ACHN (cell line): ENCODE results near the gene ELAVL1.

Experiments
- DNase-seq: peaks from one replicate; pipeline ENCODE4 v3.0.0-alpha.2; 2015
- in situ Hi-C: cut with HindIII; loops from 2 replicates; pipeline ENCODE4 v1.10.0; 2017; ENCODE audit warnings: low sequenced_read_pairs, low pct_ligation_motif_present, low pct_unique_long_range_greater_than_20kb

The ELAVL1 gene

DNA sequence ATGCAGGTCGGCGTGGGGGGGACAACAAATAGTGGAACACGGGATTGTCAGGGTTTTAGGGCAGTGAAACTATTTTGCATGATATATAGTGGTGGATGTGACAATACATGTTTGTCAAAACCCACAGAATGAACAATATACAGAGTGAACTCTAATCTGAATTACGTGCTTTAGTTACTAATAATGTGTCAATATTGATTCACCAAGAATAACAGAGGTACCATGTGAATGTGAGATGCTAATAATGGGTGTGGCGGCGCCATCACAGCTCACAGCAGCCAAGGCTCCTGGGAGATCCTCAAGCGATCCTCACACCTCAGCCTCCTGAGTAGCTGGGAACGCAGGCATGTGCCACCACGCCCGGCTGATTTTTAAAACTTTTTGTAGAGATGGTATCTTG, 12.9 kb downstream of the ELAVL1 start:
- DNase-seq = no peak
- in situ Hi-C loops = no loop called here

DNA sequence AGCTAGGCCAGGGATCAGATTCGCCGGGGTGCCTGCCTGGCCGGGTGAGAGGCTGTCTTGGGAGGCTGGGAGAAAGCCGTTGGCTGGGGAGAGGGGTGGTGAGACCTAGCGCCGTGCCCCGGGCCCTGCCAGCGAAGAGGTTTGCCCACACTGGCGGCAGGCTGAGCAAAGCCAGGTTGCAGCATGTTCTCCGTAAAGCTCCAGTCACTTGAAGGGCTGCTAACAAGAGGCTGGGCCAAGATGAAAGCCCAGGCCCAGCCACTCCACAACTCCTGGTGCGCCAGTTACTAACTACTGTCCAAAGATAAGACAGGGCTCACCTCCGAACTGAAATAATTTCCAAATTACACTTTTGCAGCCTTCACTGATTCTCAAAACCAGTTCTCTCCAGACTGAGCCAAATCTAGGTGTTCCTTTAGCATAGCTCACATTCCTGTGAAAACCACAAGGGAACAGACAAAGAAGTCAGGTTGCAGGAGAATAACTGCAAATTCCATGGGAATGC, 16.3 kb downstream of the ELAVL1 start:
- peak; percentile 46 for DNase-seq
- in situ Hi-C loops = no loop called here

DNA sequence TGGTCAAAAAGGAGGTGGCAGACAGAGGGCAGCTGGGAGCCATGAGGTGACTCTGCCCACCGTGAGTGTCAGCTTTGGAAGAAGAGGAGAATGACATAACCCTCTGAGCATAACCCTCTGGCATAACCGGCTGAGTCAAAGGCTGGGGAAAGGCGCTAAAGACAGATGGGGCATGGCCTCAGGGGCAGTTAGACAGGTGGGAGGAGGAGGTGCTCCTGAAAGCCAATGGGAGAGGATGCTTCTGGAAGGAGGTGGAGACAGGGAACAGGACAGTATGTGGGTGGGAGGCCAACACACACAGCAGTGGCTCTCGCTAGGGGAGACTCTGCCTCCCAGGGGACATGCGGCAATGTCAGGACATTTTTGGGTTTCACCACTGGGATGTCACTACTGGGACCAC, 17.1 kb downstream of the ELAVL1 start:
- in situ Hi-C loops = no loop called here
- DNase-seq = no peak

DNA sequence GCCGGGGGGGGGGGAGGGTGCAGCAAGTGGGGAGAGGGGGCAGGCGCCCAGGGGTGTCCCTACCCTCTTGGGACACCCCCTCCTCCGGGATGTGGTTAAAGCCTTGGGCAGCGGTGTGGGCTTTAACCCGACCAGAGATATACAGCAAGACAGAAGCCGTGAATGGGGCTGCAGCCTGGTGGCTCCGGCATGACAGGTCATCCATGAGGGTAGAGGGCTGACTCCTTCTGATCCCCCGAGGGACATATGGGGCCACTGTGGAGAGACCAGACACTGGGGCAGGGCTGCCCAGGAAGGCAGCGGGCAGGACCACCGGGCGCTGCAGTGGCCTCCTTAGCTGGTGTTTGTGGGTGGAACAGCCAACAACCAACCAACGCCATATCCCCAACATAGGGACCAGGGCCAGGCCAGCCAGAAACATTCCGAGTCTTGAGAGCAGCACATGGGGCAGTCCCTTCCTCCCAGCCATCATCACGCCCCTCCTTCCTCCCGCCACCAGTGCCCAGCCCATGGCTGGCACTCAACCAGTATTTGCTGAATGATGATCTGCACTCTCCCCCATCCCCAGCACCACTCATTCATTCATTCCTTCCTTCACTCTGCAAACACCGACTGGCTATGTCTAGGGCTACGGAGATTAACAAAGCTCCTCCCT, 18.2 kb downstream of the ELAVL1 start:
- no peak for DNase-seq
- in situ Hi-C loops = no loop called here

DNA sequence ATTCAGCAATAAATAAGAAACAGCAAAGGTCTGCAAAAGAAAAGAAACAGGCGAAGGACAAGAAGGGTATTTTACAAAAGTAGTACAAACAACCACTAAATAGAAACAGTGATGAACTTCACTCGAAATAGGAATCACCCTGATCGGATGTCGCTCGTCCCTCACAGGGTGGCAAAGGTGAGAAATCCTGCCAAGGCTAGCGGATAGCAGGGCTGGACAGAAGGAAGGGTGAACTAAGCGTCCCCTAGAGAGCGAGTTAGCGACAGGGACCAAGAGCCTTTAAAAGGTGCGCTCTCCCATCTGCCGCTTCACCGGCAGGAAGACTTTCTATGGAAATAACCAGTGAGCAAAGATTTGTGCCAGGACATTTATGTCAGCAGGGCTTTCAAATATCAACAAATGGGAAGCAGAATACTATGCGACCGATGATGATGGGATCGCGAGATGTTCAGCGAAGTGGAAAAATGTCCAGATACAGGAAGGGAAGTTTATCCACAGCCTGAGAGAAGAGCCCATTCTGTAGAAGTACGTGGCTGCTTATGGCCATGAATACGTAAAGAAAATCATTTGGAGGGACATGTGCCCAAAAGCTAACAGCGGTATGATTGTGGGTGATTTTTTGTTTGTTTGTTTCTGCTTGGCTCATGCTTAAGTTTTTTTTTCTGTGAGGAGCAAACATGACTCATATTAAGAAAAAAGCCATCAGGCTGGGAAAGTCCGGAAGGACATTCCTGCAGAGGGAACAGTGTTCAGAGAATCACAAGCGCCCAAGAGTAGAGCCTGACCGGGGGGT, 18.9 kb downstream of the ELAVL1 start:
- DNase-seq = peak; percentile 65
- in situ Hi-C loops = no loop called here

DNA sequence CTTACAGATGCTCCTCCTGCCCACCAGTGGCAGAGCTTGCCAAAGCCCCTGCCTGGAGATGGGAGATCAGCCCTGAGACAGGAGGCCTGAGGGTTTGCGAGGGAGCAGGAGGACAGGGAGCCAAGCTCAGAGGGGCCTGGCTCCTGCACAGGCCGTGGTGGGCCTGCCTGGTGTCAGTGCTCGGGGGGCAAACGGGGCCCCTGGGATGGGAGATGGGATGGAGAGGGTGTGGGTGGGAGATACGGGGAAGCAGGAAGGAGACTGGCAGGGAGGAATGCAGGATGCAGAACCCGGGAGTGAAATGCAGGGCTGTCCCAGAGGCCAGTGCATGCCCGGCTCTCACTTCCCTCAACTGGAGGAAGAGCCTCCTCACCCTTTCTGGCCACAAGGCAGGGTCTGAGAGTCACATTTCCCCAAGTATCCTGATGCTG, 19.9 kb downstream of the ELAVL1 start:
- in situ Hi-C loops = no loop called here
- no peak for DNase-seq

DNA sequence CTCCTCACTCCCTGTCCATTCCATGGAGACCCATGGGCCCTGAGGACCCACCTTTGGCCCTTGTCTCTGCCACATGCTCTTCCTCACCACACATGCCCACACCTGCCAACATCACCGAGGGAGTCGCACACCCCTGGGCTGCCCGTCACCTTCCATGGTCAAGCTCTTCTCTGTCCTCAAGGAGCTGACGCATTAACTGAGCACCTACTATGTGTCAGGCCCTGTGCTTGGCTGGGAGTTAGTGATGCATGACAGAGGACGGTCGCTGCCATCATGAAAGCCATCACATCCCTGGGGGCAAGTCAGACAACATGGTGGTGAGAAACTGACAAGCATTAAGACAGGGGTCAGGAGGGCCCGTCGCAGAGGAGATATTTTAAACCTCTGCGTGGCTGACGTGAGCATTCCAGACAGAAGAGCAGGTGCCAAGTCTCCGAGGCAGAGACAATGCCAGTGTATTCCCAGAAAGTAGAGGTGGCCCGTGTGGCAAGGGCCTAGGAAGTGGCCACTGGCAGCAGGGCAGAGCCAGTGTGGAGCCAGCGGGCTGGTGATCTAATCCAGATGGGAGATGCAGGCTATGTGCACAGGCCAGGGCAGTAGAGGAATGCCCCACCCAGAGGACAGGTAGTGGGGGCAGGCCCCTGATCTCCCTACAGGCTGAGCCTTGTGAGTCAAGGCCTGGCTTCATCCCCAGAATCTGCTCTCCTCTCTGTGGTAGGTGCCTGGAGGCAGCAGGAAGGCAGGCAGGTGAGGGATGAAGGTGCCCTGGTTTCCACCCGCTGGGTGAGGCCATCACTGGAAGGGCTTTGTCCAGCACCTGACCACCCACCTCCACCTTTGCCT, 21.2 kb downstream of the ELAVL1 start:
- no peak for DNase-seq
- in situ Hi-C loops = no loop called here

DNA sequence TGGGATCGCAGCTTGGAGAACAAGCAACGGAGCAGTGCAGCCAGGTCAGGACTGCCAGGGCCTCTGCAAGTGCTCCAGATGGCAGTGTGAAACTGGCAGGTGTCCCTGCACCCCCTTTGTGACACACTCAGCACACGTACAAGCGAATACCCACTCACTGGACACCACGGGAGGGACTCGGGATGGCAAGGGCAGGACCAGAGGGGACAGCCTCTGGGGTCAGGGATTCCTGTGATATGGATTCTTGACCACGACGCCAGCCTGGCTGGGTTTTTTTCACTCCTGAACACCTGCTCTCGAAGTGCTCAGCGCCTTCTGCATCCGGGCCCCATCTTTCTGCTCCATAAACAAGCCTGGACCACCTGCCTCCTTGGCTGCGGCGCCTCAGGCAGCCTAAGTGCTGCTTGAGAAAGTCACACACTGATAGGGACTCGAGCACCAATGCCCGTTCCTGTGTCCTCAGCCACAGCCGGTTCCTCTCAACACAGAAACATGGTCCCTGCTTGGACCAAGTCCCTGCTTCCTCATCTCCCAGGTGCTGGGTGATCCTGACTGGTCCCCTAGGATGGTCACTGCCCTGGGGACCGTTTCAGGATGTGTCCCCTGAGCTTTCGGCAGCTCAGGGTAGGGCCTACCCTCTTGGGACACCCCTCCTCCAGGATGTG, 22.0 kb downstream of the ELAVL1 start:
- DNase-seq = no peak
- in situ Hi-C loops = no loop called here

DNA sequence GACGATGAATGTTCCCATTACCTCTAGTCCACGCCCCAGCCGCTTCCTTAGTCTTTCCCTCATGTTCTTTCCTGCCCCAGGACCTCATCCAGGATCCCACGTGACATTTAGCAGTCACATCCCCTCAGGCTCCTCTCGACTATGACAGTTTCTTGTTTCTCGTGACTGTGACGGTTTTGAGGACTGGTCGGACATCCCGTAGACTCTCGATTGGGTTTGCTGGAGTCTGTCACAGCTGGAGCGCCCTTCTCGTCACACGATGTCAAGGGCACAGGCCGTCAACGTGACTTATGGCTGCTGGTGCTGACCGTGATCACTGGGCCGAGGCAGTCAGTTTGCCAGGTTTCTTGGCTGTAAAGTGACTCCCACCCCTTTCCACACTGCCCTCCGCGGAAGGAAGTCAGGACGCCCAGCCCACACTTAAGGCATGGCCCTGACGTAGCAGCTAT, 22.8 kb downstream of the ELAVL1 start:
- no peak for DNase-seq
- in situ Hi-C loops = no loop called here

DNA sequence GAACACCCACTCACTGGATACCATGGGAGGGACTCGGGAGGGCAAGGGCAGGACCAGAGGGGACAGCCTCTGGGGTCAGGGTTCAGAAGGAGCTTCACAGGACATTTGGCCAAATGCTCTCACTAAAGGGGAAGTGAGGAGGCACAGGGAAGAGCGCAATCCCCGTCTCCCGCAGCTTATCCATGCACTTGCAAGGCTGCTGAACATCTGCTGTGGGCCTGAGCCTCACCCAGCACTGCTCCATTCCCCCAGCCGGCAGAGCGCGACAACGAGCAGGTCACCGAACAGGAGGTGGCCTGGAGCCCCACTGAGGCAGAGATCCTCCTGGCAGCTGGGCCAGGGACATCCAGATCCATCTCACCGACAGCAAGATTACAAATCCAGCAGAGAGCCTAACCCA, 23.3 kb downstream of the ELAVL1 start:
- in situ Hi-C loops = no loop called here
- DNase-seq = no peak

DNA sequence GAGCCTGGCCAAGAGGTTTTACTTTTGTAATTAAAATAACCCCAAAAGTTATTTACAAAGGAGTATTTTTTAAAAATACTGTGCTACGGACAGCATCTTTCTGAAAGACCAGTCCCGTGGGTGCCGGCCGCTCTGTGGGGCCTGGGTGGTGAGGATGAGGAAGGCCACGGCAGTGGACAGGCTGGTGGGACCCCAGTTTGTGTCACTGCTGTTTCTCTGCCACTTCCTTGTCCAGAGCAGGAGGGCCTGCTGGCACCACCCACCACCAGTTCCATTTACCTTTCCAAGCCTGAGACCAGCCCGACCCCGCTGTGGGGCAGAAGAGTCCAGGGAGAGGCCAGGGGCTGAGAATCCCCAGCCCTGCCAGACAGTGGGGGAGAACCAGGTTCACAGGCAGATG, 23.8 kb downstream of the ELAVL1 start:
- DNase-seq = no peak
- in situ Hi-C loops = no loop called here

DNA sequence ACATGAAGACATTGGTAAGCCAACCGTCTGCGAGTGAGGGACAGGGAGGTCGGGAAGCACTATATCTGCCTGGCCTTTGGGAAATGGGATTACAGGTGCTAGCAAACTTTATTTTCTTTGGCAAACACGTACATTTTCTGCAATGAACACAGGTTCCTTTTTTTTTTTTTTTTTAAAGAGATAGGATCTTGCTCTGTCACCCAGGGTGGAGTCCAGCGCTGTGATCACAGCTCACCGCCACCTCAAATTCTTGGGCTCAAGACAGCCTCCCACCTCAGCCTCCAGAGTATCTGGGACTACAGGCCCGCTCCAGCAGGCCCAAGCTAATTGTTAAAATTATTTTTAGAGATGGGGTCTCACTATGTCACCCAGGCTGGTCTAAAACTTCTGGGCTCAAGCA, 24.2 kb downstream of the ELAVL1 start:
- in situ Hi-C loops = no loop called here
- DNase-seq = no peak

DNA sequence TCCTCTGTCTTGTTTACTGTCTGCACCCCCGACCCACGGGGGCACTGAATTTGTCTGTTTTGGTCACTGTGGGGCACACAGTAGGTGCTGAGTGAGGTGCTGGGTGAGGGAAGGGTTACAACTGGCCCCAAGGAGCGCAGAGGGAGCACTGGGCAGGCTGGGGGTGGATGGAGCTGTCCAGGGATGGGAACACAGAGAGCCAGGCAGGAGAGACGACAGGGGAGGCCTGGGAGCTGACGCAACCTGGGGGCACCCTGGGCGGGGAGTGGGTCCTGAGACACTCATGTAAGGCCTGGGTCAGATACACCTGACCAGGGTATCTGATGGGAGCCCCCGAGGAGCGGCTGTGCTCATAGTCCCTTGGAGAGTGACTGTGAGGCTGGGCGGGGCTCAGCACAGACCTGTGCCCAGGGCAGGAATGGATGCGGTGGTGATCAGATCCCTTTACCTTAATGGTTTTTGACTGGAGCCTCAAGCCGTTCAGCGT, 24.8 kb downstream of the ELAVL1 start:
- in situ Hi-C loops = no loop called here
- DNase-seq = no peak

DNA sequence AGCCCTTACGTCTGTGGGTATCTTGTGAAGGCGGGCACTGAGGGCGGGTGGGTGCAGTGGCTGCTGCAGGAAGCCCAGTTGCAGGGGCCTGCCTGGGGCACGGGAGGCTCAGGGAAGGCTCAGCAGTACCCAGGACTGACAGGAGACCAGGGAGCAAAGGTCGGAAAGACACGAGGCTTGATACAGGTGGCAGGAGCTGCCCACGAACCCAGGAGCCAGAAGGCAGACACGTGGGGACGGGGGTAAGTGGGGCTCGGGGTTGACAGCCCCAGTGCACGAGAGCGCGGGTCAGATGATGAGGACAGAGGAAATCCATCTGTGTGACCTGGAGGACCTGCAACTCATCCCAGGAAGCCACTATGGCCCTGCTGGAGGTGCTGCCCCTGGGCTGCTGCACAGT, 25.3 kb downstream of the ELAVL1 start:
- in situ Hi-C loops = no loop called here
- DNase-seq = no peak

DNA sequence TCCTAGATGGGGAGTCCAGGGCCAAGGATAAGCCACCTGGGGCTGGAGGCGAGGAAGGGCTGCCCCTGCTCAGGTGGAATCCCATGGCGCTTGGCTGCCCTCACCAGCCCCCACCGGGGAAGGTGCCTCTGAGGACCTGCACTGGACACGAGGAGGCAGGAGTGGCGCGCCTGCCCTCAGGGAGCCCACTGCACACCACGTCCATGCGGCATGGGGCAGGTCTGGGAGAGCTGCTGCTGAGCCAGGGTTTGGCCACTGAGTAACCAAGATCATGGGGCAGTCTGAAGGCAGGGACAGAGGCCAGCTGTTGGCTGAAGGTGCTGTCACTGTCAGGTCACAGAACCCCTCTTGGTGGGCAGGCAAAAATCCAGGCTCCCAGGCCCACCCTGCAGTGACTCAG, 25.9 kb downstream of the ELAVL1 start:
- DNase-seq = no peak
- in situ Hi-C loops = no loop called here

DNA sequence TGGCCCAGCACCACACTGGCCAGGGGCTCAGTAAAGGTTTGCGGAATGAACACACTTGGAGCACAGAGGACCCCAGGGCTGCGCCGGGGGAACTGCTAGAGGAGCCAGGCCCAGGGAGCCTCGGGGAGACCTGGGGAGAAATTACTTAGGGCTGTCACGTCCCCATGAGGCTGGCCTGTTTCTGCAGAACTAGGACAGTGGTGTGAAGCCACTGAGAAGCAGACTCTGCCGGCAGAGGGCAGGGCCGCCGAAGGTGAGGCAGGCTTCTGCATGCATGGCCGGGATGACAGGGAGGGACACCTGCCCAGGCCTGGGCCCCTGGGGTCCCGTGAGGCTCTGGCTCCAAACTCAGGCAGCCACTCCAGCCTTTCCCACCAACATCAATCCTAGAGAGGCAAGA, 26.4 kb downstream of the ELAVL1 start:
- no peak for DNase-seq
- in situ Hi-C loops = no loop called here

DNA sequence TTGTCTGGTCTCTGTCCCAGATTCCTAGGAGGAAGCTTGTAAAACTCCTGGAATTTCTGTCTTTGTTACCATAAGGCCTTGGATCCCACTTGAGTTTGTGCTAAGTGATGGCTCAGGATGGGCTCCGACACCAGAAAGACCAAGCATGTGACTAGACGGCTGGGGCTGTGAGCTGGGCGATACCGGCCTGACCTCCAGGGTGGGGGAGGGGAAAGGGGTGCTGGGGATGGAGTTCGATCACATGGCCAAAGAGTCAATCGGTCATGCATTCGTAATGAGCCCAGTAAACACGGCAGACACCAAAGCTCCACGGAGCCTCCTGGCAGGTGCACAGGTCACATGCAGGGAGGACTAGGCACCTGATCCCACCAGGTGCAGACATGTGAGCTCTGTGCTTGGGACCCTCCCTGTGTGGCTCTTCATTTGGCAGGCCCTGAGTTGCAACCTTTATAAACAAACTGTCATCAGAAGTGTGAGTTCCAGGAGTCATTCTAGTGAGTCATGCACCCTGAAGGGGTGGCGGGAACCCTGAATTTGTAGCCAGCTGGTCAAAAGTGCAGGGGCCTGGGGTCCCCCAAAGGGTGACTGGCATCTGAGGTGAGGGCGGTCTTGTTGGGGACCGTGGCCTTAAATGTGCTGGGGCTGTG, 27.1 kb downstream of the ELAVL1 start:
- in situ Hi-C loops = no loop called here
- DNase-seq = no peak

DNA sequence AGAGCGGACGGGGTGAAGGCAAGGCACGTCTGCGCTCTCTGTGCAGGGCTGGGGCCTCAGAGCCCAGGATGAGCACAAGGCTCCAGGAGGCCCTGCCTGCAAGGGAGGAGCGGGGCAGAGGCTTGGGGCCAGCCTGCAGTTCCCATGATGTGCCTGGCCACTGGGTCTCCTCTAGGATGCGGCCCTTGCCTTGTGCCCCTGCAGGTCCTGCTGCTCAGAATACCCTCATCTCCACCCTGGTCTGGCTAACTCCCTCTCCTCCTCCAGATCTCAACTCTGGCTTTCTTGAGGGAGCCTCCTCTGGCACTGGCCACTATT, 27.8 kb downstream of the ELAVL1 start:
- in situ Hi-C loops = no loop called here
- DNase-seq = no peak
